Ectodermal cell (in vitro differentiated cells): ENCODE measurements around the gene MGAT4B.

Source experiments
- H3K27ac ChIP-seq: 2 replicates; pipeline ENCODE4 v1.7.0; 2013; ENCODE audit warnings: mild to moderate bottlenecking, low read depth, low read length; ENCODE audit not compliant: insufficient read depth, poor library complexity, severe bottlenecking
- H3K27me3 ChIP-seq: 2 replicates; pipeline ENCODE4 v1.7.0; 2013; ENCODE audit warnings: mild to moderate bottlenecking, low read length; ENCODE audit not compliant: insufficient read depth, control insufficient read depth, poor library complexity, severe bottlenecking
- H3K36me3 ChIP-seq: one replicate; pipeline ENCODE4 v1.7.0; 2013; ENCODE audit warnings: low read length; ENCODE audit not compliant: control insufficient read depth, insufficient read depth
- H3K4me1 ChIP-seq: one replicate; pipeline ENCODE4 v1.7.0; 2013; ENCODE audit warnings: low read length; ENCODE audit not compliant: control insufficient read depth, insufficient read depth
- H3K4me3 ChIP-seq: 2 replicates; pipeline ENCODE4 v1.7.0; 2013; ENCODE audit warnings: low read depth, low read length, control low read depth; ENCODE audit not compliant: insufficient read depth
- H3K9me3 ChIP-seq: 2 replicates; pipeline ENCODE4 v1.7.0; 2013; ENCODE audit warnings: mild to moderate bottlenecking, low read length, moderate library complexity; ENCODE audit not compliant: control insufficient read depth
- WGBS, 2 experiments: methylation state at CpG; one replicate each; pipeline ENCODE4 v1.1.7; 2013; ENCODE audit warnings: missing lambda C conversion rate in 2 of 2; 5-methylcytosine and 5-hydroxymethylcytosine counted together

Gene MGAT4B

DNA sequence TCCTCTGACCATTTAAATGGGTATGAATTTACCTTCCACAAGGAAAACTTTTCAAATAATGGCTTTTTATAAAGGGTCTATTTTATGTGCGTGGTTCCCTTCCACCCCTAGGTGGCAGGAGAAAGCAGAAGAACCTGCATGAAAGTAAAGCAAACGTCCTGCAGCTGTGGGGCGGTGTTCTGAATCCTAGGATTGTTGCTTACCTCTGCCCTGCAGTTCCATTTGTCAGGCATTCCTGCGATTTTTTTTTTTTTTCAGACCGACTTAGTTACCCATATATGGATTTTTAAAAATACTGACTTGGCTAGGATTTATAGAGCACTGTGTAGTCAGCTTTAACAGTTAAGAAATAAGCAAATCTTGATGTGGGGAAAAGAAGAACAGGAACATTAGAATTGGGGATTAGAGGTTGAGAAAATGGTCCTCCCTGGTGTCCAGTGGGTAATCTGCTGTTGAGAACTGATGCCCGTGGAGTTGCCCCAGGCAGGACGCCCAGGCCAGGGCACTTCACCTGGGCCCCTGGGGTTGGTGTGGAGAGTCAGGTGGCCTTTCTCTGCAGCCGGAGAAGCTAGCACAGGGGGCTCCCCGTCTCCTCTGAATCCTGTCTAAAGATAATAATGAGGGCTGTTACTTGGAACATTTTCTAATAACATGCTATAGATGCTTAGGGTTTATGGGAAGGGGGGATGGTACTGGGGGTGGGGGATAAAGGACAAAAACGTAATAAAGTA, 43.3 kb downstream of the MGAT4B start:
- Histone ChIP-seq H3K4me1 (peaks cover 5% of the 10 kb centered on the region), H3K9me3 (no peaks in the 10 kb centered on the region), H3K4me3 (no peak overlapping the region), H3K27ac (no peak overlapping the region), H3K27me3 (no peaks in the 10 kb centered on the region), H3K36me3 (peaks cover 20% of the 10 kb centered on the region)
- 48 to 57% methylated on average over 9 to 10 of the region's 10 CpGs for WGBS, 2 experiments

- H3K4me1 ChIP-seq, result peaks cover 5% of the 10 kb centered on the region
- peaks cover 20% of the 10 kb centered on the region for H3K36me3 ChIP-seq
- no peak overlapping the region for H3K4me3 ChIP-seq
- H3K9me3 ChIP-seq, result no peaks in the 10 kb centered on the region
- WGBS, 2 experiments, result 75 to 85% methylated on average over 3 of the region's 3 CpGs
- no peaks in the 10 kb centered on the region for H3K27me3 ChIP-seq
- no peak overlapping the region for H3K27ac ChIP-seq
Measured at GRCh38 chr5:179762781-179763176, 43.9 kb downstream of the MGAT4B start.

DNA sequence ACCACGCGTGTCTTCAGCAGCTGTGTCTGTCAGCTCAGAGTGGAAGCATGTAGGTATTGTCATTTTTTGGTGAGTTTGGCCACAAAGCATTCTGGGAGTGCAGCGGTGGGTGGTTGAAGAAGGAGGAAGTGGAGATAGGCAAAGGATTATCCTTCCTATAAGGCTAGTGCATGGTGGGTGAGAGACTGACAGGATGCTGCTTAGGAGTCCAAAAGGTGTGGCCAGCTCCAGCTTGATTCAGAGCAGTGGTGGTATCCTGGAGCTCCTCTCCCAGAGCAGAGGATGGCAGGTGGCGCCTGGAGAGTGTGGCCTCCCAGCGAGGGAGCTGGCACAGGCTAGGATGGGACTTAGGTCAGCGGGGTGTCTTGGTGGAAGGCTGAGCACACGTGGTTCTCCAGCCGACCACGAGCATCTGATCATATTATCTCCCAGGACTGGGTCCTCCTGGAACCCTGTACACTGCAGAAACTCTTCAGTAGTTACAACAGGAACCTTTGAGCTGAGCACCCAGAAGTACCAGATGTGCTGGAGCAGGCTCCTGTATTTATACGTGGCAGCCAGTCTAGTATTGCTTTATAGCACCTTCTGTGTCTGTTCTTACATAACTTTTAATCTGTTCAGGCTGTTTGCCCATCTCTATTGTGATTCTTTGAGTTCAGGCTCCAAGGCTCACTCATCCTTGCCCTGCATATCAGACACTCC, 44.4 kb downstream of the MGAT4B start:
- Histone ChIP-seq H3K36me3 (peaks cover 20% of the 10 kb centered on the region), H3K9me3 (no peaks in the 10 kb centered on the region), H3K4me3 (no peak overlapping the region), H3K4me1 (peaks cover 5% of the 10 kb centered on the region), H3K27me3 (no peaks in the 10 kb centered on the region), H3K27ac (no peak overlapping the region)
- 81 to 84% methylated on average over 10 of the region's 10 CpGs for WGBS, 2 experiments

DNA sequence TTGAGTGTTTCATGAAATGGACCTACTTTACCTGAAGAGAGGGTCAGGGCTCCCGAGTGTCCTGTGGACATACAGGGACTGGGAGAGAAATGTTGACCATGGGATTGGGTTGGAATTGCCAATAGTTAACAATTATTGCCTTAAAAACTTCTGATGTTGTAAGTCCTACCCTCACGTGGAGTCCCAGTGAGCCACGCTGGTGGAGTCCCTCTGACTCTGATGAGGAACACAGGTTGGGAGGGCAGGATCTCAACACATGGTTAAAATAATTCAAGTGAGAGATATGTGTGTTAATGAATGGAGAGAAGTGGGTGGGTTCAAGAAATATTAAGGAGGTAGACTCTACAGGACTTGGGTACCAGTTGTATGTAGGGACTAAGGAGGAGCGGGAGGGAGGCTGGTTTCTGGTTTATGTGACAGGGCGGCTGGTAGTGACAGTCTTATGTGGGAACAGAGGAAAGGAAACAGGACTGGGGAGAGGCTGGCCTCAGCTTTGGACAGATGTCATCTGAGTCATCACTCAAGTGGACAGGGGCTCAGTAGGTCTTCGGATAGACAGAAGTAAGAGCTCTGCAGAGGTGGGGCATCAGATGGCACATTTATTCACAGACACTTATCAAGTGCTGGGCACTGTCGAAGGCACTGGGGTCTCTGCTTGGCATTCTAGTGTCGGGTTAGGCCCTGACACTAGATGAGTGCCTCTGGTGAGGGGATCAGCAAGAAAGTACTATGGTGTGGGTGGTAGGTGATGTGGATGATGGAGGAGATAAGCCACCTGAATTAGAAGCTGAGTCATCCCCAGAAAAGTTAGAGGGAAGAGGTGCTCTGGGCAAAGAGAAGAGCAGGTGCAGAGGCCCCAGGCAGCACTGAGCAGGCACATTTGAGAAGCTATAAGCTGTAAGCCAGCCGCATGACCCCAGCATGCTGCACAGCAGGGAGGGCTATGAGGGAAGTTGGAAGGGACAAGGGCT, 46.8 kb downstream of the MGAT4B start:
- Histone ChIP-seq H3K4me1 (peaks cover 5% of the 10 kb centered on the region), H3K9me3 (no peaks in the 10 kb centered on the region), H3K4me3 (no peak overlapping the region), H3K27ac (no peak overlapping the region), H3K27me3 (no peaks in the 10 kb centered on the region), H3K36me3 (no peaks in the 10 kb centered on the region)
- 92% methylated on average over 9 of the region's 9 CpGs for WGBS, 2 experiments

DNA sequence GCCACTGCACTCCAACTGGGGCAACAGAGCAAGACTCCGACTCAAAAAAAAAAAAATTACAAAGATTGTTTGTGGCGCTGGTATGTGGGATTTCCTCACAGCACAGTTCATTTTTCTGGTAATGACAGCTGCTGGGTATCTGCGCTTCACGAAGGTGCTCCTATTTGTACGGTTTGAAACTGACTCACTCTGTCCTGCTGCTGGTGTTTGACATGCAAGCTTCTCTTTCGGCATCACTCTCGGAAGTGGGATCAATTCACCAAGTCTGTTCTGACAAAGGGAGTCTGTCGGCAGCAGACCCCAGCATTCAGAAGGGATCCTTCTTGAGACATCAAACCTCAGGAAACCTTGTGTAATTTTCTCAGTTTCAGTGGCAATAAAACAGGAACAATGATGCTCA, 47.7 kb downstream of the MGAT4B start:
- no peak overlapping the region for H3K4me3 ChIP-seq
- WGBS, 2 experiments, result 96% methylated on average over 8 of the region's 8 CpGs
- no peaks in the 10 kb centered on the region for H3K27me3 ChIP-seq
- no peaks in the 10 kb centered on the region for H3K9me3 ChIP-seq
- H3K36me3 ChIP-seq, result no peaks in the 10 kb centered on the region
- peaks cover 5% of the 10 kb centered on the region for H3K4me1 ChIP-seq
- H3K27ac ChIP-seq, result no peak overlapping the region

- H3K9me3 ChIP-seq, result no peaks in the 10 kb centered on the region
- no peaks in the 10 kb centered on the region for H3K27me3 ChIP-seq
- H3K36me3 ChIP-seq, result no peaks in the 10 kb centered on the region
- H3K4me1 ChIP-seq, result no peaks in the 10 kb centered on the region
- H3K27ac ChIP-seq, result no peak overlapping the region
- no peak overlapping the region for H3K4me3 ChIP-seq
- 79 to 85% methylated on average over 2 of the region's 2 CpGs for WGBS, 2 experiments
Measured at GRCh38 chr5:179755022-179755421, 51.6 kb downstream of the MGAT4B start.

DNA sequence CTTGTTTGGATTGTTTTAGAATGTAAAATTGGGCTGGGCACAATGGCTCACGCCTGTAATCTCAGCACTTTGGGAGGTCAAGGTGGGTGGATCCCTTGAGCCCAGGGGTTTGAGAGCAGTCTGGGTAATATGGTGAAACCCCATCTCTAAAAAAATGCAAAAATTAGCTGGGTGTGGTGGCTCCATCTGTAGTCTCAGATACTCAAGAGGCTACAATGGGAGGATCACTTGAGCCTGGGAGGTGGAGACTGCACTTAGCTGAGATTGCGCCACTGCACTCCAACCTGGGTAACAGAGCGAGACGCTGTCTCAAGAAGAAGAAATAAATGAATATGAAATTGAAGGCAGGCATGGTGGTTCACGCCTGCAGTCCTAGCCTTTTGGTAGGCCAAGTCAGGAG, 52.7 kb downstream of the MGAT4B start:
- WGBS, 2 experiments, result 95% methylated on average over 5 of the region's 5 CpGs
- H3K9me3 ChIP-seq, result no peaks in the 10 kb centered on the region
- H3K4me1 ChIP-seq, result no peaks in the 10 kb centered on the region
- no peaks in the 10 kb centered on the region for H3K36me3 ChIP-seq
- no peak overlapping the region for H3K27ac ChIP-seq
- H3K4me3 ChIP-seq, result no peak overlapping the region
- H3K27me3 ChIP-seq, result no peaks in the 10 kb centered on the region

GRCh38 chr5:179749857-179750508, 56.7 kb downstream of the MGAT4B start:
- Histone ChIP-seq H3K4me3 (no peak overlapping the region), H3K9me3 (no peaks in the 10 kb centered on the region), H3K4me1 (no peaks in the 10 kb centered on the region), H3K27me3 (no peaks in the 10 kb centered on the region), H3K27ac (no peak overlapping the region), H3K36me3 (peaks cover 5% of the 10 kb centered on the region)
- 94 to 95% methylated on average over 7 of the region's 8 CpGs for WGBS, 2 experiments

DNA sequence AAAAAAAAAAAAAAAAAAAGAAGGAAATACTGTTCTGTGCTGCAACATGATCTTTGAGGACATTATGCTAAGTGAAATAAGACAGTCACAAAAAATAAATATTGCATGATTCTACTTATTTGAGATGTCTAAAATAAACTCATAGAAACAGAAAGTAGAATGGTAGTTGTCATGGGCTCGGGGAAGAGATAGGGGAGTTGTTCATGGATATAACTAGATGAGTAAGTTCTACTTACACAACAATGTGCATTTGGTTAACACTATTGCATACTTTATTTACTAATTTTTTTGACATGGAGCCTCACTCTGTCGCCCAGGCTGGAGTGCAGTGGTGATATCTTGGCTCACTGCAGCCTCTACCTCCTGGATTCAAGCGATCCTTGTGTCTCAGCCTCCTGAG, 58.9 kb downstream of the MGAT4B start:
- Histone ChIP-seq H3K27me3 (no peaks in the 10 kb centered on the region), H3K9me3 (no peaks in the 10 kb centered on the region), H3K36me3 (peaks cover 5% of the 10 kb centered on the region), H3K4me3 (no peak overlapping the region), H3K27ac (no peak overlapping the region), H3K4me1 (no peaks in the 10 kb centered on the region)
- WGBS, 2 experiments, result 93 to 95% methylated on average over 3 of the region's 3 CpGs
